Measurements from ENCODE around the gene CFI.

Gene CFI

DNA sequence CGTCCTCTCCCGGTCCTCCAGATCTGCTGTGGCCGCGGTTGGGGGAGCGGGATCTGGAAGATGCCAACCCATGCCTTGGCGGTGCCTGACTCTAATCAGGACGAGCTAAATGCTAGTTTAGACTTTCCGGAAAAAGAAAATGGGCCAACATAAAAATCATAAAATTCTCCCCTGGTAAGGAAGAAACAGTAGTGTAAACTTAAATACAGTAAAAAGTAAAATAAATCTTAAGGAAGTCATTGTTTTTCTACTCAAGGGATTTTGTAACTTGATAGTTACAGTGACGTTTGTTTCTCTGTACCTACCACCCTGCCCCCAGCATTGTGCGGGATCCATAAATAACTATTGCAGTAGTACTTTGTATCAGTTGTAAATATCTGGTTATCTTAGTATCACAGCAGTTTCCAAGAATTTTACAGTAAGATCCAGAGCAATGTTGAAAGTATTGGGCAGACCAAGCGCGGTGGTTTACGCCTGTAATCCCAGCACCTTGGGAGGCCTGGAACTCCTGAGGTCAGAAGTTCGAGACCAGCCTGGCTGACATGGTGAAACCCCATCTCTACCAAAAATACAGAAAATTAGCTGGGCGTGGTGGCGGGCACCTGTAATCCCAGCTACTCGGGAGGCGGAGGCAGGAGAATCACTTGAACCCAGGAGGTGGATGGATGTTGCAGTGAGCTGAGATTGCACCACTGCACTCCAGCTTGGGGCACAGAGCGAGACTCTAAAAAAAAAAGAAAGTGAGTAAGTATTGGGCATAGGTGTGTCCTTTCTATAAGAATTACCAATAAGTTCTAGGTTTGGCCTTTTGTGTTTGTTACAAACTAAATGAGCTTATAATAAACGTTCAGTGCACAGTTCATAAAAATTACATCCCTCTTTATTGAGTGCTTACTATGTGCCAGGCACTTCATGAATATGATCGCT, 70.9 kb downstream of the CFI start:
- ATAC-seq (ENCODE audit: insufficient read depth, low read depth) (no peak), DNase-seq (no peak)
- H3K4me3 ChIP-seq (ENCODE audit: low read depth in 1 of 2, low read length in 2 of 2) = peak overlapping the region in 1 of 2 experiments; percentile 98; a peak in 3 of 4 replicates
- no peaks in the 10 kb centered on the region for H4K20me1 ChIP-seq (ENCODE audit: insufficient read depth, low read length)
- H3K79me2 ChIP-seq (ENCODE audit: insufficient read depth, low read length) = no peaks in the 10 kb centered on the region; the same call in 1 of the 2 replicates
- TF ChIP-seq EZH2 (IDR thresholded peaks at IDR 0.05; ENCODE audit: borderline replicate concordance, low read depth, low read length, severe bottlenecking) = no peak
- TF ChIP-seq CTCF (IDR thresholded peaks at IDR 0.05; ENCODE audit: borderline replicate concordance, extremely low read depth, low read length, poor library complexity, severe bottlenecking) = no peak
- H2AFZ ChIP-seq (ENCODE audit: low read depth, low read length) = peak overlapping the region; percentile 98
- H3K9ac ChIP-seq (ENCODE audit: low read depth, low read length) = peak overlapping the region; percentile 74
- H3K36me3 ChIP-seq (ENCODE audit: insufficient read depth, low read length) = no peaks in the 10 kb centered on the region
- H3K4me1 ChIP-seq (ENCODE audit: insufficient read depth, low read length) = peaks cover 26% of the 10 kb centered on the region
- no peaks in the 10 kb centered on the region for H3K9me3 ChIP-seq (ENCODE audit: insufficient read depth, low read length, severe bottlenecking)
- no peaks in the 10 kb centered on the region for H3K27me3 ChIP-seq (ENCODE audit: insufficient read depth, low read length, poor library complexity)
- H3K27ac ChIP-seq (ENCODE audit: low read length) = no peak overlapping the region
- H3K4me2 ChIP-seq (ENCODE audit: insufficient read depth, low read length) = peak overlapping the region; percentile 99

- peak within 1 kb of the TSS; percentile 82 to 98 for H3K4me3 ChIP-seq (ENCODE audit: low read depth in 1 of 2, low read length in 2 of 2)
- H3K4me2 ChIP-seq (ENCODE audit: insufficient read depth, low read length) = peak within 1 kb of the TSS; percentile 99
- no peaks in the 10 kb centered on the region for H3K9me3 ChIP-seq (ENCODE audit: insufficient read depth, low read length, severe bottlenecking)
- no peaks in the 10 kb centered on the region for H4K20me1 ChIP-seq (ENCODE audit: insufficient read depth, low read length)
- ATAC-seq (ENCODE audit: insufficient read depth, low read depth) = peak; percentile 87
- DNase-seq = peak; percentile 65
- no peak for TF ChIP-seq CTCF (IDR thresholded peaks at IDR 0.05; ENCODE audit: borderline replicate concordance, extremely low read depth, low read length, poor library complexity, severe bottlenecking)
- TF ChIP-seq EZH2 (IDR thresholded peaks at IDR 0.05; ENCODE audit: borderline replicate concordance, low read depth, low read length, severe bottlenecking) = no peak
- H3K27me3 ChIP-seq (ENCODE audit: insufficient read depth, low read length, poor library complexity) = no peaks in the 10 kb centered on the region
- peaks cover 26% of the 10 kb centered on the region for H3K4me1 ChIP-seq (ENCODE audit: insufficient read depth, low read length)
- H3K79me2 ChIP-seq (ENCODE audit: insufficient read depth, low read length) = no peaks in the 10 kb centered on the region; the same call in 1 of the 2 replicates
- peak within 1 kb of the TSS; percentile 62 for H3K27ac ChIP-seq (ENCODE audit: low read length)
- H3K9ac ChIP-seq (ENCODE audit: low read depth, low read length) = peak within 1 kb of the TSS; percentile 74
- peak within 1 kb of the TSS; percentile 98 for H2AFZ ChIP-seq (ENCODE audit: low read depth, low read length)
- no peaks in the 10 kb centered on the region for H3K36me3 ChIP-seq (ENCODE audit: insufficient read depth, low read length)
These were observed 71.8 kb downstream of the CFI start, which contains the start of gene PLA2G12A for GRCh38 chr4:109729718-109730618. TSS of gene PLA2G12A (minus strand) at chr4:109730070. CDS start at chr4:109729809, 261 bp downstream.

GRCh38 chr4:109729117-109729717, 72.6 kb downstream of the CFI start:
- Histone ChIP-seq H3K27ac (ENCODE audit: low read length) (peak overlapping the region; percentile 62), H3K4me3 (ENCODE audit: low read depth in 1 of 2, low read length in 2 of 2) (peak overlapping the region; percentile 82 to 98), H2AFZ (ENCODE audit: low read depth, low read length) (peak overlapping the region; percentile 97), H3K4me1 (ENCODE audit: insufficient read depth, low read length) (peaks cover 26% of the 10 kb centered on the region), H3K79me2 (ENCODE audit: insufficient read depth, low read length) (no peaks in the 10 kb centered on the region; the same call in 1 of the 2 replicates), H3K9me3 (ENCODE audit: insufficient read depth, low read length, severe bottlenecking) (no peaks in the 10 kb centered on the region), H3K36me3 (ENCODE audit: insufficient read depth, low read length) (no peaks in the 10 kb centered on the region), H3K9ac (ENCODE audit: low read depth, low read length) (peak overlapping the region; percentile 74), H3K4me2 (ENCODE audit: insufficient read depth, low read length) (peak overlapping the region; percentile 99), H4K20me1 (ENCODE audit: insufficient read depth, low read length) (no peaks in the 10 kb centered on the region), H3K27me3 (ENCODE audit: insufficient read depth, low read length, poor library complexity) (no peaks in the 10 kb centered on the region)
- ATAC-seq (ENCODE audit: insufficient read depth, low read depth) = no peak
- TF ChIP-seq EZH2 (IDR thresholded peaks at IDR 0.05; ENCODE audit: borderline replicate concordance, low read depth, low read length, severe bottlenecking) = no peak
- TF ChIP-seq CTCF (IDR thresholded peaks at IDR 0.05; ENCODE audit: borderline replicate concordance, extremely low read depth, low read length, poor library complexity, severe bottlenecking) = no peak
- DNase-seq = no peak
